HEK293 (cell line): Measurements from ENCODE around the gene SOCS4.

ENCODE experiments used
- CTCF ChIA-PET: fragments of 350-600 bp; formaldehyde crosslinking; extraction: SDS; loops from one replicate; lab custom pipeline; 2021; ENCODE audit warnings: antibody characterized with exemption; lab: Yijun Ruan, JAX
- POLR2A ChIA-PET: fragments of 300-600 bp; formaldehyde crosslinking; extraction: SDS; loops from one replicate; lab custom pipeline; 2020; ENCODE audit warnings: antibody characterized with exemption, inconsistent platforms; lab: Yijun Ruan, JAX
- H3K27ac ChIP-seq: fragments of 200-500 bp; sonication (Bioruptor generic); 2 replicates; pipeline ENCODE4 v1.5.1; 2014; ENCODE audit warnings: low read depth, low read length, control low read depth, inconsistent platforms; ENCODE audit errors: extremely low read depth
- H3K36me3 ChIP-seq, 2 experiments: fragments of 200-500 bp in 1 of 2; sonication (Bioruptor generic) in 1 of 2; 1 replicate in 1 of 2; 2 replicates in 1 of 2; pipeline ENCODE4 v1.5.1; 2014 to 2017; ENCODE audit warnings: inconsistent platforms in 2 of 2, low read length in 2 of 2; ENCODE audit not compliant: control insufficient read depth in 2 of 2, insufficient read depth in 1 of 2
- H3K4me1 ChIP-seq: fragments of 200-500 bp; sonication (Bioruptor generic); 2 replicates; pipeline ENCODE4 v1.5.1; 2014; ENCODE audit warnings: mild to moderate bottlenecking, low read length, inconsistent platforms; ENCODE audit not compliant: control insufficient read depth, insufficient read depth
- H3K4me3 ChIP-seq: 2 replicates; pipeline ENCODE4 v1.5.1; 2011; ENCODE audit warnings: low read depth, mild to moderate bottlenecking, control low read depth, low read length, moderate library complexity
- H3K9me3 ChIP-seq: fragments of 200-500 bp; sonication (Bioruptor generic); 2 replicates; pipeline ENCODE4 v1.5.1; 2014; ENCODE audit warnings: low read depth, low read length, inconsistent platforms; ENCODE audit not compliant: control insufficient read depth, insufficient read depth
- GLI4 ChIP-seq: fragments of 450-650 bp; formaldehyde crosslinking; IDR thresholded peaks from 2 replicates; pipeline ENCODE4 v1.5.1; 2016; ENCODE audit warnings: missing biosample characterization, missing genetic modification characterization
- HOXC10 ChIP-seq: sonication (generic); formaldehyde crosslinking; IDR thresholded peaks from 2 replicates; pipeline ENCODE4 v1.8.1; 2023; ENCODE audit warnings: mild to moderate bottlenecking, missing genetic modification reagents
- OVOL3 ChIP-seq: fragments of 450-650 bp; formaldehyde crosslinking; IDR thresholded peaks from 2 replicates; pipeline ENCODE4 v1.5.1; 2016; ENCODE audit warnings: missing biosample characterization, missing genetic modification characterization
- PRDM1 ChIP-seq: fragments of 450-650 bp; formaldehyde crosslinking; IDR thresholded peaks from 2 replicates; pipeline ENCODE4; 2016; ENCODE audit warnings: missing biosample characterization, missing genetic modification characterization
- ZEB2 ChIP-seq: fragments of 450-650 bp; formaldehyde crosslinking; IDR thresholded peaks from 2 replicates; pipeline ENCODE4 v1.5.1; 2016; ENCODE audit warnings: missing biosample characterization, missing genetic modification characterization
- ZFP3 ChIP-seq: fragments of 450-650 bp; formaldehyde crosslinking; IDR thresholded peaks from 2 replicates; pipeline ENCODE4 v1.5.1; 2016; ENCODE audit warnings: low read depth, missing biosample characterization, missing genetic modification characterization
- ZFP37 ChIP-seq: fragments of 450-650 bp; formaldehyde crosslinking; IDR thresholded peaks from 2 replicates; pipeline ENCODE4 v1.5.1; 2016; ENCODE audit warnings: missing biosample characterization, missing genetic modification characterization
- ZNF132 ChIP-seq: fragments of 450-650 bp; formaldehyde crosslinking; IDR thresholded peaks from 2 replicates; pipeline ENCODE4 v1.5.1; 2017; ENCODE audit warnings: missing biosample characterization, missing genetic modification characterization, borderline replicate concordance
- ZNF140 ChIP-seq: fragments of 450-650 bp; formaldehyde crosslinking; IDR thresholded peaks from 2 replicates; pipeline ENCODE4 v1.5.1; 2016; ENCODE audit warnings: missing biosample characterization, missing genetic modification characterization
- ZNF266 ChIP-seq: fragments of 450-650 bp; formaldehyde crosslinking; IDR thresholded peaks from 2 replicates; pipeline ENCODE4 v1.5.1; 2016; ENCODE audit warnings: missing biosample characterization, missing genetic modification characterization, low read depth
- ZNF530 ChIP-seq: fragments of 450-650 bp; formaldehyde crosslinking; IDR thresholded peaks from 2 replicates; pipeline ENCODE4 v1.5.1; 2016; ENCODE audit warnings: low read depth, missing biosample characterization, missing genetic modification characterization
- ZNF571 ChIP-seq: fragments of 450-650 bp; formaldehyde crosslinking; IDR thresholded peaks from 2 replicates; pipeline ENCODE4 v1.5.0; 2017; ENCODE audit warnings: missing biosample characterization, missing genetic modification characterization
- ZNF623 ChIP-seq: fragments of 450-650 bp; formaldehyde crosslinking; IDR thresholded peaks from 2 replicates; pipeline ENCODE4 v1.5.1; 2016; ENCODE audit warnings: missing biosample characterization, missing genetic modification characterization
- ZNF660 ChIP-seq: fragments of 450-650 bp; IDR thresholded peaks from 2 replicates; pipeline ENCODE4 v1.5.1; 2018; ENCODE audit warnings: missing biosample characterization, mild to moderate bottlenecking, missing genetic modification characterization
- ZNF701 ChIP-seq: fragments of 450-650 bp; formaldehyde crosslinking; IDR thresholded peaks from 2 replicates; pipeline ENCODE4 v1.5.1; 2016; ENCODE audit warnings: missing biosample characterization, missing genetic modification characterization
- ZNF776 ChIP-seq: fragments of 450-650 bp; formaldehyde crosslinking; IDR thresholded peaks from 2 replicates; pipeline ENCODE4 v1.5.0; 2017; ENCODE audit warnings: missing biosample characterization, missing genetic modification characterization, borderline replicate concordance
- ZNF843 ChIP-seq: fragments of 450-650 bp; formaldehyde crosslinking; IDR thresholded peaks from 2 replicates; pipeline ENCODE4 v1.5.1; 2016; ENCODE audit warnings: missing biosample characterization, missing genetic modification characterization
- ZSCAN23 ChIP-seq: fragments of 450-650 bp; formaldehyde crosslinking; IDR thresholded peaks from 2 replicates; pipeline ENCODE4 v1.5.1; 2016; ENCODE audit warnings: missing biosample characterization, missing genetic modification characterization
- TF ChIP-seq, protein P1 (sequence below): fragments of 450-650 bp; formaldehyde crosslinking; IDR thresholded peaks from 2 replicates; pipeline ENCODE4; 2016; ENCODE audit warnings: missing biosample characterization, missing genetic modification characterization
- TF ChIP-seq, protein P2 (sequence below): fragments of 450-650 bp; formaldehyde crosslinking; IDR thresholded peaks from 2 replicates; pipeline ENCODE4 v1.5.1; 2016; ENCODE audit warnings: missing biosample characterization, missing genetic modification characterization
- TF ChIP-seq, protein P3 (sequence below): fragments of 450-650 bp; formaldehyde crosslinking; IDR thresholded peaks from 2 replicates; pipeline ENCODE4 v1.5.1; 2016; ENCODE audit warnings: missing biosample characterization, missing genetic modification characterization

Gene SOCS4

DNA sequence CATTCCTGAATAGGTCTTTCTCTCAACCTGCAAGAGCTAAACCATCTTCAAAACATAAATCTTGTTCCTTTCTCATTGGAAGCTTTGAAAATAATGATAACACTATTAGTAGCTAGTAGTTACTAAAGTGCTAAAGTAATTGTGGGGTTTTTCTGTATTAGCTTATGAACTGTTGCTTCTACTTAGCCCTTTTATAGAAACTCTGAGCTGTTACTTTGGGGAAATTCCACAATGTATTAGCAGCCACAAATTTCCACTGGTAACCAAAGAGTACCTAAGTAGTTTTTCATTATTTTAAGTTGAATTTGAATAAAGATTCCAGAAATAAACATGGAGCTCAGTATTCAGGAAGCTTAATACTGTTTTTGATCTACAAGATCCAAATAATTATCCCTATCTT, 18.1 kb downstream of the SOCS4 start:
- CTCF ChIA-PET, result interaction anchor here (0.7 to 1.2 kb wide), 2 partner anchors 15 to 354 kb away, joined by 3 to 6 read pairs; no protein-coding TSS in a partner anchor
- POLR2A ChIA-PET, result interaction anchor here (0.7 kb wide), 1 partner anchor 13 kb away, joined by 3 read pairs; no protein-coding TSS in a partner anchor
- TF ChIP-seq, protein P1, sequence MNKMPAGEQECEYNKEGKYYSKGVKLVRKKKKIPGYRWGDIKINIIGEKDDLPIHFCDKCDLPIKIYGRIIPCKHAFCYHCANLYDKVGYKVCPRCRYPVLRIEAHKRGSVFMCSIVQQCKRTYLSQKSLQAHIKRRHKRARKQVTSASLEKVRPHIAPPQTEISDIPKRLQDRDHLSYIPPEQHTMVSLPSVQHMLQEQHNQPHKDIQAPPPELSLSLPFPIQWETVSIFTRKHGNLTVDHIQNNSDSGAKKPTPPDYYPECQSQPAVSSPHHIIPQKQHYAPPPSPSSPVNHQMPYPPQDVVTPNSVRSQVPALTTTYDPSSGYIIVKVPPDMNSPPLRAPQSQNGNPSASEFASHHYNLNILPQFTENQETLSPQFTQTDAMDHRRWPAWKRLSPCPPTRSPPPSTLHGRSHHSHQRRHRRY (tag by site-specific recombination), result no peak
- TF ChIP-seq OVOL3 (tag by site-specific recombination), result no peak
- no peak for TF ChIP-seq ZSCAN23
- no peak for TF ChIP-seq ZNF701 (tag by site-specific recombination)
- TF ChIP-seq ZNF140 (tag by site-specific recombination), result no peak
- no peak for TF ChIP-seq ZEB2 (tag by site-specific recombination)
- no peak for TF ChIP-seq ZFP37 (tag by site-specific recombination)
- TF ChIP-seq ZNF530 (tag by site-specific recombination), result no peak
- no peak for TF ChIP-seq ZNF776 (tag by site-specific recombination)
- TF ChIP-seq, protein P2, sequence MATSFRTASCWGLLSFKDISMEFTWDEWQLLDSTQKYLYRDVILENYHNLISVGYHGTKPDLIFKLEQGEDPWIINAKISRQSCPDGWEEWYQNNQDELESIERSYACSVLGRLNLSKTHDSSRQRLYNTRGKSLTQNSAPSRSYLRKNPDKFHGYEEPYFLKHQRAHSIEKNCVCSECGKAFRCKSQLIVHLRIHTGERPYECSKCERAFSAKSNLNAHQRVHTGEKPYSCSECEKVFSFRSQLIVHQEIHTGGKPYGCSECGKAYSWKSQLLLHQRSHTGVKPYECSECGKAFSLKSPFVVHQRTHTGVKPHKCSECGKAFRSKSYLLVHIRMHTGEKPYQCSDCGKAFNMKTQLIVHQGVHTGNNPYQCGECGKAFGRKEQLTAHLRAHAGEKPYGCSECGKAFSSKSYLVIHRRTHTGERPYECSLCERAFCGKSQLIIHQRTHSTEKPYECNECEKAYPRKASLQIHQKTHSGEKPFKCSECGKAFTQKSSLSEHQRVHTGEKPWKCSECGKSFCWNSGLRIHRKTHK, result no peak
- no peak for TF ChIP-seq PRDM1 (tag by site-specific recombination)
- no peak for TF ChIP-seq HOXC10
- TF ChIP-seq ZNF132 (tag by site-specific recombination), result no peak
- no peak for TF ChIP-seq GLI4
- TF ChIP-seq ZNF266, result no peak
- TF ChIP-seq ZNF623, result no peak
- TF ChIP-seq ZNF843, result no peak
- TF ChIP-seq, protein P3, sequence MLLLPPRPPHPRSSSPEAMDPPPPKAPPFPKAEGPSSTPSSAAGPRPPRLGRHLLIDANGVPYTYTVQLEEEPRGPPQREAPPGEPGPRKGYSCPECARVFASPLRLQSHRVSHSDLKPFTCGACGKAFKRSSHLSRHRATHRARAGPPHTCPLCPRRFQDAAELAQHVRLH (tag by site-specific recombination), result no peak

GRCh38 chr14:55047301-55048053, 20.4 kb downstream of the SOCS4 start:
- Histone ChIP-seq H3K9me3 (no peaks in the 10 kb centered on the region), H3K36me3 (peaks cover 8 to 14% of the 10 kb centered on the region in 2 experiments; a peak in 2 of 3 replicates), H3K4me3 (no peak overlapping the region), H3K4me1 (no peaks in the 10 kb centered on the region), H3K27ac (no peak overlapping the region)
- ChIA-PET POLR2A (interaction anchor here (1.4 kb wide), 1 partner anchor 20 kb away, joined by 3 read pairs; the partner anchor contains the start of genes SOCS4 and WDHD1), CTCF (interaction anchor here (0.6 kb wide), 1 partner anchor 1947 kb away, joined by 3 read pairs; no protein-coding TSS in a partner anchor)
- TF ChIP-seq ZNF660, result no peak
- no peak for TF ChIP-seq ZFP3 (tag by site-specific recombination)
- no peak for TF ChIP-seq ZNF571 (tag by site-specific recombination)

More for the DNA sequence above, 18.1 kb downstream of the SOCS4 start:
- no peaks in the 10 kb centered on the region for H3K4me1 ChIP-seq
- H3K4me3 ChIP-seq, result no peak overlapping the region
- no peak overlapping the region for H3K27ac ChIP-seq
- H3K36me3 ChIP-seq, result peaks cover 12 to 14% of the 10 kb centered on the region in 2 experiments
- no peaks in the 10 kb centered on the region for H3K9me3 ChIP-seq
